Muscle of back (tissue), 11 donors: ENCODE results near the gene PINLYP. TPM values are rescaled to one million over a fixed set of nuclear protein-coding genes. Genes with fewer than 3 reads are reported as not detected.

ENCODE experiments used
- DNase-seq, 3 donors: peaks; one replicate each; pipeline versions ENCODE4 v3.0.0 to v3.0.0-alpha.2; 2013
- polyA plus RNA-seq, 10 donors: library from polyadenylated mRNA; unstranded; fragments of 120-200 nt; gene quantifications; one replicate each; pipeline ENCODE4 v1.2.1, GENCODE V29; 2013; ENCODE audit not compliant: insufficient read length in 10 of 10

The PINLYP gene
- polyA plus RNA-seq, 10 donors, result 4.2 to 9.4 (median 5.4) TPM

GRCh38 chr19:43605875-43606568, 30.4 kb downstream of the PINLYP start:
- DNase-seq, result no peak

DNA sequence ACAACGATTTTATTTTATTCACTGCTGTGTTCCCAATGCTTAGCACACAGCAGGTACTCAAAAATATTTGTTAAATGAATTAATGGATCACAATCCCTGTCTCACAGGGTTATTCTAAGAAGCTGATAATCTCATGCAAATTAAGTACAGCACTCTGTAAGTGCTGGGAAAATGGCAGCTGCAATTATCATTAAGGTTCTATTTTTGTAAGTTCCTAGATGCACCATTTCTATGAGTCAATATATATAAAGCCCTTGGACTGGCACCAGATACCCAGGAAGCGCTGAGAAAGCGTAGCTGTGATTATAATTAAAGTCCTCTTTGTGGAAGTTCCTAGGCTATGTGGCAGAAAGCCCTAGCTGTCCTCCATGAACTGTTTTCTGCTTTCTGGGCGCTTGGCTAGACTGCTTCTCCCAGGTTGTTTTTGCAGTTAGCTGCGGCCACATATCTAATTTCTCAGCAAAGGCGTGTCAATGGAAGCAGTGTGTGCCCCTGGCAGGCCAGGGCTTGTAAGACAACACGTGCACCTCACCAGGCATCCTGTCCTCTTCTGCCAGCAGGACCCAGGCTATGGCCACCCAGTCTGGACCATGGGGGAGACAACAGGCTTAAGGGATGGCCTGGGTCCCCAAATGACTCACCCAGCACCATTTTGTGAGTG, 31.1 kb downstream of the PINLYP start:
- DNase-seq, result peak in 1 of 3 donors; percentile 38

DNA sequence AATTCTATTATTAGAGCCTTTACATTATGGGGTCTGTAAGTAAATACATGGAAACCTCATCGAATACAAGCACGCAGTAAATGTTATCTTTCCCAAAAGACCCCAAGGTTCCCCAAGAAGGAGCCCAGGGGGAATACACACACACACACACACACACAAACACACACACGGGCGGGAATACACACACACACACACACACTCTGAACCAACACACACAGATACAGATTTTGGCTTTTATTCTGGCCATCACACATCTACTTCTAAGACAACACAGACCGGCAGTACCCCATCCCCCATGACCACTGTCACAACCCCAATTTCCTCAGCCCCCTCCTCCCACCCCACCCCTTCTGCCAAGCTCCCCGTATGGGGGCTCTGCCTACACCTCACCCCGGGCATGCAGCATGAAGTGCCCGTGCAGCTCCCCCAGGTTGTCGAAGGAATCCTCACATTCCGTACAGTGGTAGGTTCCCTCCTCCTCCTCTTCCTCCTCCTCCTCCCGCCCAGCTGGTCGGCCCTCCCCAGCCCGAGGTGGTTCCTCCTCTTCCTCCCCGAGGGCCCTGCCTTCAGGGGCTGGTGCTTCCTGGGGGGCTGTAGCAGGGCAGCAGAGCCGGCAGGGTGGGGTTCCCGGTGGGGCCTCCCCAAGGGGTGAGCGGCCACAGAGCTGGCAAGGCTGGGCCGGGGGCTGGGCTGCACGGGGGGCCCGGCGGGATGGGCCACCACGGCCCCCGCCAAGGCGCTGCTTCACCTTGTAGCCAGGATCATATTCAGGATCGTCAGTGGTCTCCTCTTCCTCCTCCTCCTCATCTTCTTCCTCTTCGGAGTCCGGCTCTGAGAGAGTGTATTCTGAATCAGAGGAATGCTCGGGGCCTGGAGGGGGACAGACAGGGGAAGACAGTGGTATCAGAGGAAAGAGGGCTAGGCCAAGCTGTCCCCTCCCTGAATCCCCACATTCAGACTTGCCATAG, 31.9 kb downstream of the PINLYP start:
- no peak for DNase-seq

DNA sequence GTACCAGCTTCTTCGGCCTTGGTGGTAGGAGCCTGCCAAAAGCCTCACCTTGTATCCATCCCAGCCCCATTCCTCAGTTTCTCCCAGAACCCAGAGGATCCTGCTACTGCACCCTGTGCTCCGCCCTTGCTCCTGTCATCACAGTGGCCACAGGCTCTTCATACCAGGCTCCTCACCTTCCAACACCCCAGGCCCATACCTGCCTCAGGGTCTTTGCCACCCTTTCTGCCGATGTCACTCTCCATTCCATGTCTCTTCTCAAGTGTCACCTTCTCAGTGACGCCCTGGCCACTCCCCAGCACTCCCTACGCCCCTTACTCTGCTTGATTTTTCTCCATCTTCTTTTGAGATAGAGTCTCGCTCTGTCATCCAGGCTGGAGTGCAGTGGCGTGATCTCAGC, 34.3 kb downstream of the PINLYP start:
- no peak for DNase-seq

- DNase-seq, result no peak
Measured at GRCh38 chr19:43610493-43610892, 34.9 kb downstream of the PINLYP start.

GRCh38 chr19:43611788-43612187, 36.2 kb downstream of the PINLYP start, which contains the start of gene SRRM5:
Gene SRRM5, plus strand, starts transcription at chr19:43612088. Its CDS starts 34 bp downstream, at chr19:43612122.
- no peak for DNase-seq

DNA sequence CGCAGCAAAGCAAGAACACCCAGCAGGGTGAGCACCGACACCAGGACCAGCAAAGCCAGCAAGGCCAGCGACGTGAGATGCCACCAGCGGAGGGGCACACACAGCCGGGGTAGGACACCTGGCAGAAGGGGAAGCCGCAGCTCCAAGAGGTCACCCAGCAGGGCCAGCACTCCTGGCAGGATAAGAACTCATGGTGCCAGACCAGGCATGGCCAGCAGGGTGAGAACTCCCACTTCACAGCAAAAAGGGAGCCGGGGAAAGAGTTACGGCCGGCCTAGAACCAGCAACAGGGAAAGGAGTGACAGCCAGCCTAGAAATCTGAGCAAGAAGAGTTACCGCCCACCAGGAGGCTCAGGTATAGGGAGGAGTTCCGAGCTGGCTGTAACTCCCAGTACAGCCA, 36.8 kb downstream of the PINLYP start:
- no peak for DNase-seq

GRCh38 chr19:43616306-43616705, 40.7 kb downstream of the PINLYP start:
- no peak for DNase-seq

- no peak for DNase-seq
Measured at GRCh38 chr19:43616954-43617353, 41.4 kb downstream of the PINLYP start.

DNA sequence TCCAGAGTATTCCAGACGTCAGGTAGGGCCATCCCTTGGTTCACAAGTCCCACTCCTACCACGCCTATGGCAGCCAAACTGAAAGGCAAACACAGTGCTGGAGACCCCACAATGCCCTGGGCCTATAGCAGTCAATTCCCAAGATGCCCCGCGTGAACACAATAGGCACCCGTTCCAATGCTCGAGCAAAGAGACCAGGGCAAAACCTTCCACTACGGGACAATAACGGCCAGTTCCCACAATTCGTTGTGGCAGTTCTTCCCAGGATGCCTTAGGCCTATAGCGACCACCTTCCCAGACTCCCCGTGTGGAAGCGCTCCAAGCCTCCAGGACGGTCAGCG, 43.3 kb downstream of the PINLYP start:
- peak in 1 of 3 donors; percentile 38 for DNase-seq

DNA sequence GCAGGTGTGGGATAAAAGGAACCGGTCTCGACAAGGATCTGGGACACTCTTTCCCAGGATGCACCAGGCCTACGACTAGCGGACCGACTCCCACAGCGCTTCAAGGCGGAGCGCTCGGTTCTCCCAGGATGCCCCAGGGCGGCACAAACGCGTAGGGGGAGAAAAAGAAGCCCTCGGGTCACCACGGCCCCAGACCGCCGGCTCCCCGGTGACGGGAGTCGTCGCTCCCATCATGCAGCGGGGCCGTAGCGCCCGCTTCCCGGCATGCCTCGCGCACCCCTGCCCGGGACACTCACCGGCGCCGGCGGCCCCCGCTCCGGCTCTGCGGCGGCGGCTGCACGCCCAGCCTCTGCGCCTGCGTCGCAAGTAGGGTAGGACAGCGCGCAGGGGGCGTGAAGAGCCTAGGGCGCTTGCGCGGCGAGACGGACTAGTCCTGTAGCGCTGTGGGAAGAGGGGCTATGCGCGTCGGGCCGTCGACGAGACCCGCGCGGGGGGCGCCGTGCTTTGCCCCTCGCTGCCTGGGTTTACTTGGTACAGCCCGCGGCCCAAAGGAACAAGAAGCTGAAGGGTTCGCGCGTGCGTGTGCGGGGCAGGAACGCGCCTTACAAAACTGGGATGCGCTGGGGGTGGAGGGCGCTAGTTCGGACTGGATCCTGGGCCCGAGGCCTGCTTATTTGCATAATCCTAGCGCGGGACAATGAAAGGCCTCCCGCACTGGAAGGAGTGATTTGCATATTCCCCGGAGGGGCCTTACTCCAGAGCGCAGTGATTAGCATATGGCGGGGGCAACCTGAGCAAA, 43.9 kb downstream of the PINLYP start, which contains the start of gene ZNF428:
Gene ZNF428 (minus strand): TSS at position 368 of the 799 bp plus-strand sequence. CDS start 5,325 bp downstream, outside the sequence.
- DNase-seq, result peak; percentile 89 to 97 (median 93)

- DNase-seq, result no peak
Measured at GRCh38 chr19:43620061-43621001, 44.7 kb downstream of the PINLYP start.

GRCh38 chr19:43622070-43622469, 46.5 kb downstream of the PINLYP start:
- no peak for DNase-seq

DNA sequence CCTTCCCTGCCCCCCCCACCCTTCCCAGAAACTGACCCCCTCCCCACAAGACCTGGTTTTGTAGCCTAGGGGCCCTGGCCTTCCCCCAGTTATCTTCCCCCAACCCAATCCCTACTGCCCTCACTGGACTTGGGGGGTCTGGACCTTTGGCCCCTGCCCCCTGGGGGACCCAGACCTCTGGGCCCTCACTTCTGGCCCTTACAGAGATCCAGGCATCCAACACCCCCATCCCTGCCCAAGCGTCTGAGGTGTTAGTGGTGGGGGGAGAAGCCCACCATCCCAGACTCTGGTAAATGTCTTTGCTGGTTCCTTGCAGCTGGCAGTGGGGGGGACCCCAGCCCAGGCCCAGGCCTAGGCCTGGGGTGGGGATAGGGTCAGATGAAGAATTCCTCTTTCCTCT, 47.4 kb downstream of the PINLYP start:
- DNase-seq, result no peak

DNA sequence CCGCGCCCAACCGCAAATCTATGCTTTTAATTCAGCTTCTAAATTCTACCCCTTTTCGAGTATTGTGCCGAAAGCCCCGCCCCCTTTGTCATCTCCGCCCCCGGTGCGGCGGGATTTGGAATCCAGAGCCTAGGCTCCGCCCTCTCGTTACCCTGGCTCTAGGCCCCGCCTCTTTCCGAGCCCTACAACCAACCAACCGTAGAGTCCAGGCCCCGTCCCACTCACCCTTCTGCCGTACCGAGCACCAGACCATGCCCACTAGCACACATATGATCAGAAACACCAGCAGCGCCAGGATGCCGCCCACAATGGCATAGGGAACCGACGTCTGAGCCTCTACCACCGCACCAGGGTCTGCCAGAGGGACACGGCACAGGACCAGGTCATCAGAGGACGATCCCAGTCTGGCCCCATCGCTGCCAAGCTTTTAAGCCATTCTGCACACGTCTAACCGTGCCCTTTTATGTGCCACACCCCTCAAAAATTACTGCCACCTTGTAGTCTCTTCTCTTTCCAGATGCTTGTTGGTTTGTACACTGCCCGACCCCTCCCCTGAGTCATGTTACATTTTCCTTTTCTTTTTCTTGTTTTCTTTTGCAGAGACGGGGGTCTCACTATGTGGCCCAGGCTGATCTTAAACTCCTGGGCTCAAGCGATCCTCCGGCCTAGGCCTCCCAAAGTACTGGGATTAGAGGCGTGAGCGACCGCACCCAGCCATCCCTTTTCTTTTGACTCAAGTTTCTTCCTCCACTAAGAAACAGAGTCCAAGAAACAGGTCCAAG, 48.5 kb downstream of the PINLYP start:
- no peak for DNase-seq

DNA sequence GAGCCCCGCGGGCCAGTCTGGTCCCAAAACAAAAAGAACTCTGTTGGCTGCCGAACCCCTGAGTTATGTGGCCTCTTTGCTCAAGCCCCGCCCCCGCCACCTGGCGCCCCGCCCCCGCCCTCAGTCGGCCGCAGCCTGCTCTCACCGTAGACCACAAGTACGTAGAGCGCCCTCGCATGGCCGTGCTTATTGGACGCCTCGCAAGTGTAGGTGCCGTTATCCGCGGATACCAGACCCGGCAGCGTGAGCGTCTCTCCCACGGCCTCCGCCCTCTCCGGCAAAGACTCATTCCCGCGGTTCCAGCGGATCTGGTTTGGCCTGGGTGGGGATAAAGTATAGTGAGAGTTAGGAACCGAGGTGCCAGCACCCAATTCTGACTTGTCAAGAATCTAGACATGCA, 49.3 kb downstream of the PINLYP start:
- peak in 1 of 3 donors; percentile 26 for DNase-seq

DNA sequence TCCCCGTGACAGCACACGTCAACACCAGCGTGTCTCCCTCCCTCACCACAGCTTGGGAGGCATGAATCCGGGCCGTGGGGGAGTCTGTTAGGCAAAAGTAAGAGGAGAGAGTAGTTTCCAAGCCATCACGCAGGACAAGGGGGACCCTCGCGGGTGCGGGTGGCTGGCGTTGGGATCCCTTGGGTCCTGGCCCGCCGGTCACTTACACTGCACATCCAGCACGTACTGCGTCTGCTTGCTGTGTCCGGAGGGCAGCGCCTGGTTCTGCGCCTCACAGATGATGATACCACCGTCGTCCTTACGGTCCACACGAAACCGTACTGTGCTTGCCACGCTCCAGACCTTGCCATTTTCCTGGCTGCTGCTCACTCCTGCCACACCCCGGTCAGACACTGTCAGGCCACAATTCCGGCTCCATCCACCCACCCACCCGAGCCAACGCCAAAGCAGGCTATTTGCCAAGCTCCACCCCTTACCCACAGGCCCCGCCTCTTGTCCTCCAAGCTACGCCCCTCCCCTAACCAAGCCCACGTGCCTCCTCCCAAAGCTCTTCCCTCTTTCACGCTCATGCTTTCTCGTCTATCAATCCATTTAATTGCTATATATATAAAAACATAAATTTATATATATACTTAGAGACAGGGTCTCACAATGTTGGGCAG, 50.4 kb downstream of the PINLYP start:
- no peak for DNase-seq

DNA sequence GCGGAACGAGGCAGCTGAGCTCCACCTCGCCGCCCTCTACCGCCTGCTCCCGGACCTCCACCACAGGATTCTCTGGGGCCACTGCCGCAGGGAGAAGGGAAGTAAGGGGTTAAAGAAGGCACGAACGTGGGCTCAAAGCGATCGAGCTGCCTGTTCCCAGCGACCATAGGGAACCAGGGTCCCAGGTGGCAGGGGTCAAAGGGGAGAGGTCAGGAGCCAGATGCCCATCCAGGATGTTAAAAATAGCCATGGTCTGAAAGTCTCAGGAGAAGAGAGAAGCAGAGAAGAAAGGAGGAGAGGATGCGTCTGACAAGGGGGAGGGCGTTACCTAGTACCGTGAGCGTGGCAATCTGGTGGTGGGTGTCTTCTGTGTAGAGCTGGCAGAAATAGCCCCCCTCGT, 51.2 kb downstream of the PINLYP start:
- no peak for DNase-seq
